GM12878 (cell line): Measurements from ENCODE around the gene RETREG3.

Source experiments
- BRCA1 ChIP-seq: IDR thresholded peaks from 2 replicates; pipeline ENCODE4 v1.6.1; 2011; ENCODE audit warnings: low read depth, low read length, improper control_type of control experiment
- CTCF ChIP-seq, 3 experiments: IDR thresholded peaks in 2 of 3; conservative IDR thresholded peaks in 1 of 3; 2 replicates each; pipeline ENCODE4 v1.5.1; 2011; ENCODE audit warnings: low read depth in 3 of 3, low read length in 3 of 3, mild to moderate bottlenecking in 3 of 3, control low read depth in 2 of 3, moderate library complexity in 2 of 3, inconsistent platforms in 1 of 3, mixed read lengths in 1 of 3; ENCODE audit not compliant: control insufficient read depth in 2 of 3, insufficient read depth in 1 of 3; ENCODE audit errors: extremely low read depth in 1 of 3
- FOS ChIP-seq: IDR thresholded peaks from 3 replicates; pipeline ENCODE4 v1.6.1; 2011; ENCODE audit warnings: borderline replicate concordance; ENCODE audit not compliant: insufficient read length; ENCODE audit errors: extremely low read depth
- IKZF2 ChIP-seq, 2 experiments: fragments of 450-650 bp; IDR thresholded peaks; 2 replicates each; pipeline ENCODE4 v1.6.1; 2017; ENCODE audit warnings: mild to moderate bottlenecking in 2 of 2, moderate library complexity in 2 of 2
- PML ChIP-seq: IDR thresholded peaks from 2 replicates; pipeline ENCODE4 v1.6.1; 2012; ENCODE audit warnings: low read length, inconsistent platforms
- POLR2A ChIP-seq: IDR thresholded peaks from 2 replicates; pipeline ENCODE4 v1.6.1; 2011; ENCODE audit warnings: low read depth, mild to moderate bottlenecking, low read length
- POLR2AphosphoS5 ChIP-seq: IDR thresholded peaks from 2 replicates; pipeline ENCODE4 v1.6.1; 2011; ENCODE audit warnings: mild to moderate bottlenecking, low read length, inconsistent platforms
- SPI1 ChIP-seq: IDR thresholded peaks from 2 replicates; pipeline ENCODE4 v1.6.1; 2011; ENCODE audit warnings: low read depth, mild to moderate bottlenecking, low read length, moderate library complexity, borderline replicate concordance; ENCODE audit not compliant: insufficient read depth
- TARDBP ChIP-seq: IDR thresholded peaks from 2 replicates; pipeline ENCODE4 v1.6.1; 2016; ENCODE audit warnings: borderline replicate concordance
- TF ChIP-seq, protein P1 (sequence below): fragments of 450-650 bp; IDR thresholded peaks from 2 replicates; pipeline ENCODE4 v1.6.1; 2017; ENCODE audit warnings: mild to moderate bottlenecking, low read depth, inconsistent platforms; ENCODE audit not compliant: poor library complexity, severe bottlenecking
- TF ChIP-seq, protein P2 (sequence below): IDR thresholded peaks from 2 replicates; pipeline ENCODE4 v1.6.1; 2011; ENCODE audit warnings: low read depth, low read length, improper control_type of control experiment, borderline replicate concordance

- TF ChIP-seq SPI1 (no peak), TARDBP (no peak), CTCF (IDR thresholded peaks at IDR 0.05 in 2 of 3, conservative IDR thresholded peaks at IDR 0.05 in 1 of 3; ENCODE audit: control insufficient read depth in 2 of 3, extremely low read depth in 1 of 3, insufficient read depth in 1 of 3, low read depth in 3 of 3, low read length in 3 of 3) (no peak), POLR2AphosphoS5 (no peak), IKZF2 (IDR thresholded peaks at IDR 0.05) (no peak), PML (no peak), FOS (no peak), BRCA1 (no peak), POLR2A (no peak)
- TF ChIP-seq, protein P1, sequence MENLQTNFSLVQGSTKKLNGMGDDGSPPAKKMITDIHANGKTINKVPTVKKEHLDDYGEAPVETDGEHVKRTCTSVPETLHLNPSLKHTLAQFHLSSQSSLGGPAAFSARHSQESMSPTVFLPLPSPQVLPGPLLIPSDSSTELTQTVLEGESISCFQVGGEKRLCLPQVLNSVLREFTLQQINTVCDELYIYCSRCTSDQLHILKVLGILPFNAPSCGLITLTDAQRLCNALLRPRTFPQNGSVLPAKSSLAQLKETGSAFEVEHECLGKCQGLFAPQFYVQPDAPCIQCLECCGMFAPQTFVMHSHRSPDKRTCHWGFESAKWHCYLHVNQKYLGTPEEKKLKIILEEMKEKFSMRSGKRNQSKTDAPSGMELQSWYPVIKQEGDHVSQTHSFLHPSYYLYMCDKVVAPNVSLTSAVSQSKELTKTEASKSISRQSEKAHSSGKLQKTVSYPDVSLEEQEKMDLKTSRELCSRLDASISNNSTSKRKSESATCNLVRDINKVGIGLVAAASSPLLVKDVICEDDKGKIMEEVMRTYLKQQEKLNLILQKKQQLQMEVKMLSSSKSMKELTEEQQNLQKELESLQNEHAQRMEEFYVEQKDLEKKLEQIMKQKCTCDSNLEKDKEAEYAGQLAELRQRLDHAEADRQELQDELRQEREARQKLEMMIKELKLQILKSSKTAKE, result no peak
- TF ChIP-seq, protein P2, sequence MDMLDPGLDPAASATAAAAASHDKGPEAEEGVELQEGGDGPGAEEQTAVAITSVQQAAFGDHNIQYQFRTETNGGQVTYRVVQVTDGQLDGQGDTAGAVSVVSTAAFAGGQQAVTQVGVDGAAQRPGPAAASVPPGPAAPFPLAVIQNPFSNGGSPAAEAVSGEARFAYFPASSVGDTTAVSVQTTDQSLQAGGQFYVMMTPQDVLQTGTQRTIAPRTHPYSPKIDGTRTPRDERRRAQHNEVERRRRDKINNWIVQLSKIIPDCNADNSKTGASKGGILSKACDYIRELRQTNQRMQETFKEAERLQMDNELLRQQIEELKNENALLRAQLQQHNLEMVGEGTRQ, result no peak
Observed at GRCh38 chr17:42623732-42624596, 14.8 kb upstream of the RETREG3 start.
